GM21528 (cell line): ENCODE results near the gene USP4.
"Not testable (repeated sequence)": the region's sequence is repeated elsewhere in the genome, so short reads cannot be mapped to it uniquely, and the experiment has no call there.

Source experiments
- ATAC-seq: cut with Tn5 transposase; IDR thresholded peaks from one replicate; pipeline ENCODE4 v1.9.1; 2021; ENCODE audit warnings: mild to moderate bottlenecking, moderate library complexity; ENCODE audit not compliant: unreplicated experiment, low FRiP score

The USP4 gene

GRCh38 chr3:49352890-49353421 is 13.1 kb upstream of the USP4 start:
- ATAC-seq, result no peak

- ATAC-seq, result no peak
These were observed 12.4 kb upstream of the USP4 start for GRCh38 chr3:49352281-49352680.

- no peak for ATAC-seq
These were observed 11.7 kb upstream of the USP4 start for GRCh38 chr3:49351521-49352011.

- ATAC-seq, result no peak
These were observed 9.7 kb upstream of the USP4 start for GRCh38 chr3:49349348-49350114.

GRCh38 chr3:49348361-49348760 is 8.5 kb upstream of the USP4 start:
- not testable (repeated sequence) for ATAC-seq

- no peak for ATAC-seq
These were observed 7.0 kb upstream of the USP4 start for GRCh38 chr3:49346797-49347251.

- ATAC-seq, result no peak
These were observed 3.3 kb upstream of the USP4 start for GRCh38 chr3:49343163-49343562.

GRCh38 chr3:49341996-49342395 is 2.1 kb upstream of the USP4 start:
- ATAC-seq, result no peak

- ATAC-seq, result peak; percentile 19
These were observed 292 bp downstream of the USP4 start for GRCh38 chr3:49339581-49339940.

- ATAC-seq, result no peak
These were observed 5.8 kb downstream of the USP4 start for GRCh38 chr3:49333916-49334633.

- ATAC-seq, result no peak
These were observed 6.8 kb downstream of the USP4 start for GRCh38 chr3:49333091-49333490.

GRCh38 chr3:49329186-49329585 is 10.7 kb downstream of the USP4 start:
- ATAC-seq, result no peak

GRCh38 chr3:49328350-49328749 is 11.5 kb downstream of the USP4 start:
- ATAC-seq, result not testable (repeated sequence)

GRCh38 chr3:49327485-49327884 is 12.4 kb downstream of the USP4 start:
- ATAC-seq, result no peak

- no peak for ATAC-seq
These were observed 15.1 kb downstream of the USP4 start for GRCh38 chr3:49324768-49325167.

GRCh38 chr3:49316696-49317457 is 23.0 kb downstream of the USP4 start:
- ATAC-seq, result no peak

- no peak for ATAC-seq
These were observed 25.8 kb downstream of the USP4 start for GRCh38 chr3:49313896-49314688.

- ATAC-seq, result no peak
These were observed 28.6 kb downstream of the USP4 start for GRCh38 chr3:49311283-49311682.

GRCh38 chr3:49310677-49311076 is 29.2 kb downstream of the USP4 start:
- no peak for ATAC-seq

- no peak for ATAC-seq
These were observed 34.2 kb downstream of the USP4 start for GRCh38 chr3:49305608-49306007.
